Dedifferentiated amniotic fluid mesenchymal stem cell (primary cell): ENCODE measurements around the gene TNIP2.
"Not testable (repeated sequence)": the region's sequence is repeated elsewhere in the genome, so short reads cannot be mapped to it uniquely, and the experiment has no call there.

Experiments used
- DNase-seq: peaks from one replicate; pipeline ENCODE4 v3.0.0-alpha.2; 2016; ENCODE audit errors: extremely low spot score

TNIP2 gene

DNA sequence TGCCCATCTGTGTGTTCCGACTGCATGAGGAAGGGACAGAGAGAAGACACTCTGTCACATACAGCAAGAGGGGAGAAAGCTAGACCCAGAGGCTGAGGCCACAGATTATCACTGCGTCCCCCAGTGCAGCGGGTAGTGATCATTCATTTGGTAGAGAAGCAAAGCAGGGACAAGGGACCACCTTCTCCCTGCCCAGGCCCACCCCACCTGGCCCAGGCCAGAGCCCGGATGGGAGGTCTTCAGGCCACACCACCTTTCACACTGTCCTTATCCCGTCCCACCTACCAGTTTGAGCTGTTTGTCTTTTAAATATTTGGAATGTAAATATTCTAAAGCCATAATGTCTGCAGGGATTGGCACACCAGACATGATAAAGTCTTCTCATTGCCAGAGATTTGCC is 10.6 kb downstream of the TNIP2 start:
- DNase-seq, result no peak

DNA sequence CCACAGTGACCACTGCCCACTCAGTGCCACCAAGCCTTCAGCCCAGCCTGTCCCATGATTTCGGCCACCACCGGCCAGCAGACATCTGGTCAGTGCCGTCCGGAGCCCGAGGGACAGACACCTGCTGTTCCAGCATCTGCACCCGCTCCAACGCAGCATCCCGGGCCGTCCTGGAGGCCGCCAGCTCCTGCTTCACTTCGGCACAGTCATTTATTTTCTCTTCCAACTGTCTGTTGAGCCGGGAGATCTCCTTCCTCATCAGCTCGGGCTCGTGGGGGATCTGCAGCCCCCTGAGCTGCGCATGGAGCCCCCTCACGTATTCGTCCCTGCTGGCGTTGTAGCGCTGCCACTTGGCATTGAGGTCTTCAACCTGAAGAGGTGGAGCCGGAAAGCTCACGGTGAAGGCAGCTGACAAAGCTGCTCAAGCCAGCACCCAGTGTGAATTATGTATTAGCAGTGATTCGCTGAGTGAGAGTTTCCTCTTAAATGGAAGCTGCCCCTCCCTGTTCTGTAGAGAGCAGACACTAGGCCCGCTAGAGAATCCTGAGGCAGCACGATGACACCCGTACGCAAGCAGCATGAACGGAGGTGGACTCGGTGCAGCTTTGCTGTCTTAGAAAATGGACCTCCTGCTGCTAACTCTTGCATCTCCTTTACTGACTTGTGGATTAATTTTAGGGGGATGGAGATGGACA is 11.4 kb downstream of the TNIP2 start:
- no peak for DNase-seq

DNA sequence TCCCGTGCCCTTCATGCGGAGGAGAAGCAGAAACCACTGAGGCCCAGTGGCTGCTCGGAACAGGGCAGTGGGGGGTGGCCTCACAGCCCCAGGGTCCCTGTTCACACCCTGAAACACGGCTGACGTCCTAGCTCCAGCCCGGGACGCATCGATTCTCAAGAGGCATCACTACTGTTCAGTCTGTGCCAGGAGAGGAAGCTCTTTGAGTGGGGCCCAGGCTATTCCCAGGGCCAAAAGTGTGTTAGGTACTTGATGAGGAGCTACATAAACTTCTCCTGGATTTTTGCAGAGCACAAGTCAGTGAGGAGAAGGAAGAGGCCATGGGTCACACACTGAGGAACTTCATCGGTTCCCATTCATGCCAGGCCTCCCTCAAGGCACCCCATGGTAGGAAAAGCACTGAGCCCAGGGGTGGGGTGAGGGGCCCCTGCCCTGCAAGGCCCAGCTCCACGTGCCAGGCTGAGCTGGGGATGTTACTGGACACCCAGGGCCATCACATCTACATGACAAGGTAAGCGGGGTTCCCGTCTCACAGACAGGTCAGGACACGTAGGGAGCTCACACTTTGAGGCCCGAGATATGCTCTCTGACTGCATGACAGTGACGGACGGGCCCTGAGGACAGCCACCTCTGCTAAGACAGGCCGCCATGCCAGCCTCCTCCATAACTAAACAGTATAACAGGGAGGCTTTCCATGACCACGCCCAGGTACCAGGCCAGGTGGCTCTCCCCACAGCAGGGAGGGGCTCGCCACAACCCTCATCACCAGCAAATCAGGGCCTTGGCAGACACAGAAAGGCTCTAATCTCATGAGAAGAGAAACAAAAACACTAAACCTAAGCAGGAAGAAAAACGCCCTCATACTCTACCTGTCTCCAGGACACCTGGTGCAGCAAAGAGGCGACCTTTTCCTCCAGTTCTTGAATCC is 12.4 kb downstream of the TNIP2 start:
- DNase-seq, result no peak

GRCh38 chr4:2742823-2743517 is 13.2 kb downstream of the TNIP2 start:
- DNase-seq, result no peak

GRCh38 chr4:2742081-2742822 is 13.9 kb downstream of the TNIP2 start:
- no peak for DNase-seq

DNA sequence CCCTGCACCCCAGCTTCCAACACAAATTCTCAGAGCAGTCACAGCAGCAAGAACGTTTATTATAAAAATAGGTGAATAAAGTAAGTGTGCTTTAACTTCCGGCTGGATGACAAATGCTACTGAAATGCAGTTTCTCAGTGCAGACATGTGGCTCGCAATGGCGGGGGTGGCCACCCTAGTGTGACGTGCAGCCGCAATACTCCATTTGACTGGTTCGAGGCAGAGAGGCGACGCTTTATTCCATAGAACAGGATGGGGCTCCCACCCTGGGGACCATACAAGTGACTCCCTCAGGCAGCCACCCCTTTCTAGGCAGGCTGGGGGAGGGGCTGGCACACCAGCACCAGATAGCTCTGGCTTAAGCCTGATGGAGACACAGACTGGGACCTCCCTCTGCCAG is 14.5 kb downstream of the TNIP2 start:
- no peak for DNase-seq

DNA sequence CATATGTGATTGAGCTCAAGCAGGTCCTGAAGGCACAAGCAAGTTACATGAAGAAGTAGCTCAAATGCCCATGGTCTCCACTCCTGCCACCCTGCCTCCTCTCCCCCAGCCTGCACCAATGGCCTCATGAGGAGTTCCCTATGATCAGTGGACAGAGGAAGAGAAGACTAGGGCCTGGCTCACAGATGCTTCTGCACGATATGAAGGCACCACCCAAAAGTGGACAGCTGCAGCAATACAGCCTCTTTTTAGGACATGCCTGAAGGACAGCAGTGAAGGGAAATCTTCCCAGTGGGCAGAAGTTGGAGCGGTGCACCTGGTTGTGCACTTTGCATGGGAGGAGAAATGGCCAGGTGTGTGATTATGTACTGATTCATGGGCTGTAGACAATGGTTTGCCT is 17.8 kb downstream of the TNIP2 start:
- not testable (repeated sequence) for DNase-seq

GRCh38 chr4:2735869-2736268 is 20.3 kb downstream of the TNIP2 start:
- no peak for DNase-seq

GRCh38 chr4:2734612-2735011 is 21.5 kb downstream of the TNIP2 start:
- no peak for DNase-seq

DNA sequence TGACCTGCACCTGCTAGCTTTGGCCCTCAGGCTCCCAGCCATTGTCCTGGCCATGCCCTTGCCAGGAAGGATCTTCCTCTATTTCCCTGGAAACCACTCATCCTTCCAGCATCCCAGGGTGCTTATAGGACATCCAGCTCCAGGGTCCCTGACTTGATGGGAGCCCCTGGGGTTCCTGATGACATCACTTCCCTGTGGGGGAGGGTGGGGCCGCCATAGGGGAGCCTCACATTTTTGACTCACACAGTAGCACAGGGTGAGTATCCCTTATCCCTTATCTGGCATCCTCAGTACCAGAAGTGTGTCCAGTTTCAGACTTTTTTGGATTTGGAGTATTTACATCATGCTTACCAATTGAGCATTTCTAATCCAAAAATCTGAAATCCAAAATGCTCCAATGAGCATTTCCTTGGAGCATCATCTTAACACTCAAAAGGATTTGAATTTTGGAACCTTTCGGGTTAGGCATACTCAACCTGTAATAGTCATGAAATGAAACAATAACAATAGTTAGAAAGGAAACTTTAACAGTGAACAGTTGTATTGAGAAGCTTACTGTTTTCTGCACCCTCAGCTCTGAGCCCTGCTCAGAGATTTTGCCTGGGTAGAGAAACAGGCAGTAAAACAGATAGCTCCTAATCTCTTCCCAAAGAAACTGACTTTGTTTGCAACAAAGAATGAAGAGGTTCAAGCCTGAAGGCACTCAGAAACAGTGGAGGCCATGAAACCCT is 22.1 kb downstream of the TNIP2 start:
- no peak for DNase-seq

DNA sequence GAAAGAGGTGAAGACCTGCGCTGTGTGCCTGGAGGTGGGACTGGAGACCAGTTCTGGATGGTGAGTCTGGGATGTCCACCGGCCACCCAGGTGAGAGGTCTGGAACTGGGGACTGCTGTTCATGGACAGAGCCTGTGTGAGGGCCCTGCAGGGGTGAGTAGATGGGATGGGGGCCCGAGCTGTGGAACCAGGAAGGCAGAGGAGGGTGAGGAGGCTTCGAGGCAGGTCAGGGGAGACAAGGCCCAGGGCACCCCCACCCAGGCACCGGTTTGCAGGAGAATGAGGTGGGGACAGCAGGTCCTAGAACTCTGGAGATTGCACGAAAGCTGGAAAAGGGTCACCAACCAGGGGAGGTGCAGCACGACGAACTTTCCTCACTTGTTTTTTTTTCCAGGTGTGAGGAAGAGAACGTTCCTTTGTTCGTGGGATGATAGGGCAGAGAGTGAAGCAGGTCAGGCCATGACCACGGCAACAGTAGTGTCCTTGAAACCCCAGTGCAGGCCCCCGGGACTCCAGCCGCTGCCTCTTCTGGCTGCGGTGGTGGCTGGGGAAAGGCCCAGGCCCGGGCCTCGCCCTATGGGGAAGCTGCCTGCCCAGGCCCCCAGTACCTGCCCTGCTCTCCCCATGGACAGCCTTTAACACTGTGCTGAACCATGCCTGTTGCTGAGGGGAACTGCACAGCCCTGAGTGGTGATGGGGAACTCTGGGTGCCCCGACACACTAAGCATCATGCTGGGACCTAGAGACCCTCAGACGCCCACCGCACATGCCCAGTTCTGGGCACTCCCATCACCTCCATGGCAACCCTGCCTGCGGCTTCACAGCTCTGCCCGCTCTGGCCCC is 22.9 kb downstream of the TNIP2 start:
- DNase-seq, result no peak

DNA sequence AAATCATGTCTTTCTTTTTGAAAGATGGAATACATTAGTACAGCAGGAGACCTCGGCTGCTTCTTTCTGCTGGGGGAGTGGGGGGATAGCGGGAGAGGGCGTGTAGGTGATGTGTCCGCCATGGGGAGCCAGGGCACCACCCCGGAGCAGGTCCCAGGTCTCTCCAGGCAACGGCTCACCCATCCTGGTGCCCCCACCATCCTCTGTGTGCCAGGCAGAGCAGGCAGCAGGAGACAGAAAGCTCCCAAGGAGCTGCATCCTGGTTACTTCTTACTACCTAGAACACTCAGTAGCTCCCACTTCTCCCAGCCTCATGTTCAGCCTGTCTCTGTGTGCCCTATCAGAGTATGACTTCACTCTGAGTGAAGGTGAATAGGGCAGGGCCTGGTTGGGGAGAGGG is 23.6 kb downstream of the TNIP2 start:
- DNase-seq, result no peak

DNA sequence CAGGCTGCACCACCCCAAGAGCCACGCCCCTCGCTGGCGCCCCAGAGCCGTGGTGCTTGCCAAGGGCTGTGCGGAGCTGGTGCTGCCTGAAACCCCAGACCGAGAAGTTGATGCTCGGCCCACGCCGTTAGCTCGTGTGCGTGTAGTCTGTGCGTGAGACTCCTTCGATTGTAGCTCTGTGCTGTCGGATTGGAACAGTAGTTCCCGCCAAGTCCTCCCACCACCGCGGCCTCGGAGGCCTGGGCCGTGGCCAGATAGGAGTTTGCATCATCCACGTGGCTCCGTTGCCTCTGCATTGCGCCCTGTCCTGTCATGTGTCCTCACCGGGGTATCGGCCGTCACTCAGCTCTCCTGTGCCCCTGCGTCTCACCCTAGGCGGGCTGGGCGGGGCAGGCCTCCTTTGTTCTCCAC is 24.2 kb downstream of the TNIP2 start:
- DNase-seq, result no peak

GRCh38 chr4:2729533-2729875 is 26.6 kb downstream of the TNIP2 start:
- no peak for DNase-seq

DNA sequence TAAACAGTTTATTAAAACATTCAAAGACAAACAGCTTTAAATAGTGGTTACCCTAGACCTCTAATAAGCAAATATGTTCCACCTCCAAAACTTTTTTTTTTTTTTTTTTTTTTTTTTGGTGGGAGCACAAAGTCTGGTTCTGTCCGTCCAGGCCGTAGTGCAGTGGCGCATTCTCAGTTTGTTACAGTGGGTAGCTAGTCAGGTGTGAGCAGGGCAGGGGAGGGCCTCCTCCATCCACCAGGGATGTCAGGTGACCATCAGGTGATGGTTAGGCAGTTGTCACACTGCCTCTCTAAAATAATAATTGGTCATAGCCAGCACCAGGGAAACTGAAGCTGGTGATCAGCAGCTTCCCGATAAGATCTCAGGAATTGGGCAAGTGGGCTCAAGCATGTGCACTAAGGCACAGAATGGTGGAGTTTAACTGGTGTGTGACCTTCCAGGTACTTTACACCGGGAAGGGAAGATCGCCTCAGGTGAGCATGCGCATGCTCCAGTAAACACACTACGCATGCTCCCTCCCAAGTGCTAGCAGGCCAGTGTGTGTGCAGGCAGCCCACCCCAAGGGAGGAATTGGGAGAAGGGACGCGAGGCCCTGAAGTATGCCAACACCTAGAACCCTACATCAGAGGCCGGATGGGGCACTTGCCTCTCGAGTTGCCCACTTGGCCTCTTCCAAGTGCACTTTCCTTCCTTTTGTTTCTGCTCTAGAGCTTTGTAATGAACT is 27.2 kb downstream of the TNIP2 start:
- DNase-seq, result no peak

- no peak for DNase-seq
Measured at GRCh38 chr4:2728221-2728620, 27.9 kb downstream of the TNIP2 start.

DNA sequence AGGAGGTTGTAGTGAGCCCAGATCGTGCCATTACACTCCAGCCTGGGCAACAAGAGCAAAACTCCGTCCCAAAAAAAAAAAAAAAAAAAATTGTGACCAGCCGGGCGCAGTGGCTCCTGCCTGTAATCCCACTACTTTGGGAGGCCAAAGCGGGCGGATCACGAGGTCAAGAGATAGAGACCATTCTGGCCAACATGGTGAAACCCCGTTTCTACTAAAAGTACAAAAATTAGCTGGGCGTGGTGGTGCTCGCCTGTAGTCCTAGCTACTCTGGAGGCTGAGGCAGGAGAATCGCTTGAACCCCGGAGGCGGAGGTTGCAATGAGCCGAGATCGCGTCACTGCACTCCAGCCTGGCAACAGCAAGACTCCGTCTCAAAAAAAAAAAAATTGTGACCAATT is 29.3 kb downstream of the TNIP2 start:
- not testable (repeated sequence) for DNase-seq

GRCh38 chr4:2725380-2725779 is 30.8 kb downstream of the TNIP2 start:
- DNase-seq, result no peak

DNA sequence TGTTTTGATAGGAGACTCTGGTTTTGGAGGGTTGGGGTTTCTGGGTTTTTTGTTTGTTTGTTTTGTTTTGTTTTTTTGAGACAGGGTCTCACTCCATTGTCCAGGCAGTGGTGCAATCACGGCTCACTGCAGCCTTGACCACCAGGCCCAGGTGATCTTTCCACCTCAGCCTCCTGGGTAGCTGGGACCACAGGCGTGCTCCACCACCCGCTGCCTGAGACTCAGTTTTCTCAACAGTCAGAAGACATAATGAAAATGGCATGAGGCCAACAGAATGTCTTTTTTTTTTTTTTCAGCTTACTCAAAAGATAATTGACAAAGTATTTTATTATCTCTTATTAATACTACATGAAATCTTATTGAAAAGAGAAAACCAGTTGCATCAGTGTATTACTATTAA is 32.4 kb downstream of the TNIP2 start:
- no peak for DNase-seq

GRCh38 chr4:2722033-2722432 is 34.1 kb downstream of the TNIP2 start:
- DNase-seq, result no peak
